GM18517 (cell line): Measurements from ENCODE around the gene DNAH14.

ENCODE experiments used
- ATAC-seq: cut with Tn5 transposase; IDR thresholded peaks from one replicate; pipeline ENCODE4 v1.9.1; 2021; ENCODE audit warnings: mild to moderate bottlenecking, moderate library complexity; ENCODE audit not compliant: unreplicated experiment

Gene DNAH14

DNA sequence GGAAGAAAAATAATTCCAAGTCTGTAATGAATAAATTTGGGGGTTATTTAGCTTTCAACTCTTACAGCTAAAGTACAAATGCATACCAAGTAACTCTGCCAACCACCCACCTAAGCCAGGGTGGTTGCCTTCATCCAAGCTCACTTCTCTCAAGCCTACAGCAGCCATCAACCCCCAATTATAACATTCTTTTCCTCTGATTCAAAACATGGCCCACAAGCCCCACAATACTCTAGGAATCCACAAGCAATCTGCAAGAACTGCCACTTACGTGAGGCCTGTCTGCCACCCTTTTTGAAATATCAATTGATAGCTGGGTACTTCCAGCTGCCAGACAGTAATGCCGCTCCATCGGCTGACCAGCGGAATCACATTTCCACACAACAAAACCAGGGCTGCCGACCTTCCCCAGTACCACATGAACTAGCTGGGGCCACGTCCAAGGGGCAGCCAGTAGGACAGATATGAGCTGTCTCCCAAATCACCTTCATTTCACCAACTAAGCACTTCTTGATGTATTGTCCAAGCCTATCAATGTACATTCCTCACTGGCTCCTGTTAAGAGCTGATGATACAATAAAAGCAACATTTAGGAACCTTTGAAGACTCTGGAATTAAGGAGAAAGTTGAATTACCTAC, 495.2 kb downstream of the DNAH14 start:
- no peak for ATAC-seq

DNA sequence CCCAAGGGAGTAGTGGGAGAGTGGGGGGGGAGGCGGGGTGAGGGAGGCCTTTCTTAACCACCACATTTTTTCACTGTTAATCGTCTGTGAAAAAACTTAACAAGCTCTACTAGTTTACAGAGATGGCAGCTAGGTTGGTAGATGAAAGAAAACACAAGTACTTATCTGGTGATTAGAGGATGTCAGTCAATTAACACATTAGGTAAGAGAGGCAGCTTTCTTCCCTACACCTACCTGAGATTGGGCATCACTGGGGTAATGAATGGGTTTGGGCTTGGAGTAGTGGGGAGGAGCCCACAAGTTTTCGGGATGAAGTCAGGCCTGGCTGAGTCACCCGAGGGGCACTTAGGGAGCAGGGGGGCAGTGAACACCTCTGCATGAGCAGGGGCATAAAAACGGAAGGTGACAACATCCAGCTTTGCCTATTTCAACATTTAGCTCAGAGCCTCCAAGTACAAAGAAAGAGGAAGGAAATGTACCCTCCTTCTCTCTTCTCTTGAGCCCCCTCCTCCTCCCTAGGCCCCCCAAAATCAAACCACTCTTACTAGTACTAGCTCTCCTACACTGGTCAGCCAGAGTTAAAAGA, 495.8 kb downstream of the DNAH14 start:
- ATAC-seq = no peak

DNA sequence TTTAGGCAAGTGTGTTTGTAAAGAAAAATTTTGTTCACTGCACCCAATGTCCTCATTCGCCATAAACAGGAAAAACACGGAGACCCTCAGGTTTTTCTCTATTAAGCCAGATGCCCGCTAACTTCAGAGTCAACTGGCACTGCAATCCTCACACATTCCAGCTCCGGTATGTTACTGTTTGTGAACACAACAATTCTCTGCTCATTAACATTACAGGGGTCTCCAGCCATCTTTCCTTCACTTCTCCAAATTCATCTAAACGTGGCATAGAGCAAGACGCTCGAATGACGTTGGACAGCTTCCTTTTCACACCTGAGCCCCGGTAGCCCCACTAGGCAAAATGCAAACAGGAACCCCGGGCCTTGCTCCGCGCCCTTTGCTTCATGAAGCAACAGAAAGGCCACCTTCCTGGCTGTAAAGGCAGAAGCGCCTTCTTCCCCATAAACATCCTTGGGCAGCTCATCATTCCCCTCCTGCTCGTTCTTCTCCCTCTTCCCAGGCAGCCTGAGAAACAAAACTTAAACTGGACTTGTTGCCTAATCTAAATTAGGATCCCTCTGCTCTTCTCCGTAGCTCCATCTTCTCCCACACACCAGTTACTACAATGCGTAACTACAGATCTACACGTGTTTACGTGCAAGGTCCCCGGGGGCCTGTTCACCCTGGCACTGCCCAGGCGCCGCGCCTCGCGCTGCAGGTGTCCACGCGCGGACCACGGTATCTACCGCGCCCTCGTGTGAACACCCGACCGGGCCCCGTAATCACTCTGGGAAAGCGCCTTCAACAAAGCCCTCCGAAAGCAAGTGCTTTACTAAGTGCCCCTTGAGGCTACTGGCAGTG, 497.1 kb downstream of the DNAH14 start:
- ATAC-seq = no peak

DNA sequence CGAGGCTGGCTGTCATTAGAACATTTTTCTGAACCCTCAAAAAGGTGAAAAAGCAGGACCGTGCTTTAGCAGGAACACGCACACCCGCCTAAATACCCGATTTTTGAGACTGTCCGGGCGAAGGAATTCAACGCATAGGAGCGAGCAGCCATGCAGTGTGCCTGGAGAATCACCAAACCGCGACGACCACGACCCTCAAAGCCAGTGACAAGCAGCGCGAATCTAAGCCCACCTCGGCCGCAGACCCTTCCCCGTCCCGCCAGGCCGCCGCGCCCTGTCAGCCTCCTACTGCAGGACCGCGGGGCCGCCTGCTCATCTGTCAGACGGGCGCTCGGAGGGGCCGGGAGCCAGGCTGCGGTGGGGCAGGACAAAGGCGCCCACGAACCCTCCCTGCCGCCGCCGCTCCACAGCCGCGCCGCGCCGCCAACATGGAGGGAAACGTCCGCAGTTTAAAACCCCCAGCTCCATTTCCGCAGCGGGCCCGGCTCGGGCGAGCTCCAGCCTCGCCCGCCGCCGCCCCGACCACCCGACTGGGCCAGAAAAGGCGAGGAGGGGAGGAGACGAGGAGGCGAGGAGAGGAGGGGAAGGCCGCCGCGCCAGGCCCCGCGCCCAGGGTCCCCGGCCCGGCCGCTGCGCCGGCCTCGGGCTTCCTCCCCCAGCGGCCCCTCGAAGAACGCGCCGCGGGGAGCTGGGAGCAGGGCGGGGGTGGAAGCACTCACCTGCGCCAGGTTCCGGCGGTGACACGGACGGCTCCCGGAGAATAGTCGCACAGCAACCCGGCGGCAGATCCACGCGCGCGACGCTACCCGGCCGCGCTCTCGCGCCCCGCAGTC, 498.0 kb downstream of the DNAH14 start, which contains the start of gene LBR:
Gene LBR (minus strand): TSS at position 804 of the 833 bp plus-strand sequence. CDS start 3,963 bp downstream, outside the sequence.
- ATAC-seq = peak; percentile 39

DNA sequence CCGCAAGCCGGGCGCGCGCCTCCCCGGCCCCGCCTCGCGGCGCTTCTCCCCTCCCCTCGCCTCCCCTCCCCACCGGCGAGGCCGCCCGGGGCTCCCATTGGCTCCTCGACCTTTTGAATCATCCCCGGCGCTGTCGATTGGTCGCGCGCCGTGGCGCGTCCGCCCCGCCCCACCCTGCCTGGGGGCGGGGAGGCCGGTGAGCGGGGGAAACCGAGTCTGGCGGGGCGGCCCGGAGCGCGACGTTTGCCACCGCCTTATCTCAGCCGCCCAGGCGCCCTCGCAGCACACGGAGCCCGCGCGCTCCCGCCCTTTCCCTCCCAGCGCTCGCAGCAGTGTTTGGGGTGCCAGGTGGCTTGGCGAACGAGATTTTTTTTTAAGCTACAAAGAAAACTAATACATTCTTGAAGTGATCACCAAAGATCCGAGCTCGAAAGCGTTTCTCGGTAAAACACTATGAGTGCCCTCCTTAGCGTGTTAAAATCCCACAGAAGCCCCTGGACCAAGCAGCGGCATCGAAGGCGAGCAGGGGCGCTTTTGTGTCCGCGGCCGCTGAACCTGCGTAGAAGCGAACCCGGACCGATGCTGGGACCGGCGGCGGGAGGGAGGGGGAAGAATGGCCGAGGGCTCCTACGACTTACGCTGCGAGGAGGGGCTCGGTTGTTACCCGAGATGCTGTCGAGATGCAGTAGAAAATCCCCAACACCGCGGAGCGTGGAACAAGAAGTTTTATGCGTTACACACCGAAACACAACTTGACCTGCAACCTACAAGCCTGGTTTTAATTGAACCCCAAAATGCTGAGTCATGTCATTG, 498.8 kb downstream of the DNAH14 start:
- ATAC-seq = peak; percentile 76

DNA sequence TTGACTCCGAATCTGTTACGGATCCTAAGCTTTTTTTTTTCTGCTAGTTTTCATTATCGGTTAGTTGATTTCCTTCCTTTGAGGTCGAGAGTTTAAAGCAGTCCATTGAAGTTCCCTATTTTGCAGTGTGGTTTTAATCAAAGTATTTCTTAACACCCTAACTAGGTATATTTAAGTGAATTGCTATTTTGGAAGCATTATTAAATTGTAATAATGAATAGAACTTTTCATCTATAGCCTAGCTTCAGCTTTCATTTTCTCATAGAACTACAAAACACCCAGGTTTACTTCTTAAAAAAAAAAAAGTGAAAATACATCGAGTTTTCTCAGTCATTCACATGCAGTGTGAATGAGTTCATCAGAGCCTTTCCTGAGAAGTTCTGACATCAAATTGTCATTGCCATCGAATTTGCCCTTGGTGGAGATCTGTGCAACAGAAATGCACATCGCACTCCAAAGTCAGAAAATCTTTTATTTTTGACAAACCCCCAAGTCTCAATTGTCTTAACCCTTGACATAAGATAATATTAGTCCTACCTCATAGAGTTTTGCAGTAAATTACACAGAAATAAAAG, 499.5 kb downstream of the DNAH14 start:
- ATAC-seq = no peak

DNA sequence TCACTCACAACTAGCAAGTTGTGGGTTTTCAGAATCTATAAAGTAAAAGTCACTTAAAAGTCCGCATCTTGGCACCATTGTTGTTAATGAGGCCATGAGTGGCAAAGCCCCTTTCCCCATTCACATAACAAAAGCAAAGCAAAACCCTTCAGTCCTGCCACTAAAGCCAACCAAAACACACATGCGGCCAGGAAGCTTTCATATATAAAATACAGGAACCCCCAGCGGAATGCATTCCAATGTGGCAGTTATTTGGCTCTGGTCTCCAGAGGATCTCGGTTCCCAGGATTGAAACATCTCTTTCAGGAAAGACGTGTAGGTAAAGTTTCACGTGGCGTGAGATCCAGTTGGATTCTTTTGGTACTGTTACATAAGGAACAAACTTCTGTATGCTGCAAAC, 500.8 kb downstream of the DNAH14 start:
- no peak for ATAC-seq

DNA sequence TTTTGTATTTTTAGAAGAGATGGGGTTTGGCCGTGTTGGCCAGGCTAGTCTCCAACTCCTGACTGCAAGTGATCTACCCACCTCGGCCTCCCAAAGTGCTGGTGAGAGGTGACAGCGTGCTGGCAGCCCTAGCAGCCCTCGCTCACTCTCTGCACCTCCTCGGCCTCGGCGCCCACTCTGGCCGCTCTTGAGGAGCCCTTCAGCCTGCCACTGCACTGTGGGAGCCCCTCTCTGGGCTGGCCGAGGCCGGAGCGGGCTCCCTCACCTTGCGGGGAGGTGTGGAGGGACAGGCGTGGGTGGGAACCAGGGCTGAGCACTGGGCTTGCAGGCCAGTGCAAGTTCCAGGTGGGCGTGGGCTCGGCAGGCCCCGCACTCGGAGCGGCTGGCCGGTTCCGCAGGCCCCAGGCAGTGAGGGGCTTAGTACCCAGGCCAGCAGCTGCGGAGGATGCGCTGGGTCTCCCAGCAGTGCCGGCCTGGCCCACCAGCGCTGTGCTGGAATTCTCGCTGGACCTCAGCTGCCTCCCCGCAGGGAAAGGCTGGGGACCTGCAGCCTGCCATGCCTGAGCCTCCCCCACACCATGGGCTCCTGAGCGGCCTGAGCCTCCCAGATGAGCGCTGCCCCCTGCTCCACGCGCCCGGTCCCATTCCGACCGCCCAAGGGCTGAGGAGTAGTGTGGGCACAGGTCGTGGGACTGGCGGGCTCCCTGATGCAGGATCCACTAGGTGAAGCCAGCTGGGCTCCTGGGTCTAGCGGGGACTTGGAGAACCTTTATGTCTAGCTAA, 501.8 kb downstream of the DNAH14 start:
- no peak for ATAC-seq

DNA sequence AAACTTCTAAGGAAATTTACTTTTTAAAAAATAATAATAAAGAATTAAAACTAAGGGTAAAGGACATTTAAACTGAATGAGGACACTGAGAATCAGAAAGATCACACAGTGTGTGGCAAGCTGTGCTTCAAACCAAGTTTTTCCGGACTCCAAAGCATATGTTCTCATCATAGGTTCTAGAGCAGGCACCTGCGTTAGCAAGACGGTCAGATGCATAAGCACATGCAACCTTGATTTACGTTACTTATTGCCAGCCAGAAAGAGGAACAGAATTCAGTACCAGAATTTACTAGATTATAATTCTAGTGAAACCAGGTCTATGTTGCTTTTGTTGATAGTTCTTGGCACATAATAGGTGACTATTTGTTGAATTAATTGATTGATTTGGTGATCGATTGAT, 504.6 kb downstream of the DNAH14 start:
- no peak for ATAC-seq

DNA sequence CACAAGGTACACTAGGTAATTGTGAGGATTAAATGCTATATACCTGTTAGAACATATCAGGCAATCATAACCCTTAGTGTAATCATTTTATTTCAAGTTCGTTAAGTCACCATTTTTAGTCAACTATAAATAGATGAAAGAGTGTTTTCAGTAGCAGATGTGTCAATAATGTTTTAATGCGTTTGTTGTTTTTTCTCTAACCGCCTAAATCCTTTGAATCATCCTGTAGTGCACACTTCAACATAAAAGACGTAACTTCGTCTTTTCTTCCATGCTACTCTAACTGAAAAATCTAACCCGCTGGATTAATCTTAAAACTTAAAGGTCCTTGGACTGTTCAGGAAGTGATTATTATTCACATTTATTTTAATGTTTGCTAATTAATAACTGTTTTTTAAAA, 505.6 kb downstream of the DNAH14 start:
- ATAC-seq = no peak

DNA sequence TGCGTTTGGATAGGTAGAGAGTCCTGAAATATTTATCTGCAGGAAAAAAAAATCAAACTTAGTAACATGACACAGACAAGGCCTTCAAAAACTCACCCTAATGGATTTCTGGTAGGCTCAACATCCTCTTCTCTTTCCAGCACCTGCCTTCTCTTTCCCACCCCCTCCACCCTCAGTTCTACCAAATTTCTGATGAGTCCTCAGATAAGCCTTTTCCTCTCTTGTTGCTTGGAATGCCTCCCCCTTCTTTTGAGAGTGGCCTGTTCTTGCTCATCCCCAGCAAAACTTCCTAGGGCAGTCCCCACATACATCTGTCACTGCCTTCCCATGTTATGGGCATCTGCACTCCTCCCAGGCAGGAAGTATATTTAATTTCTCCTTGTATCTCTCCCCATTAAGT, 506.0 kb downstream of the DNAH14 start:
- peak; percentile 20 for ATAC-seq

DNA sequence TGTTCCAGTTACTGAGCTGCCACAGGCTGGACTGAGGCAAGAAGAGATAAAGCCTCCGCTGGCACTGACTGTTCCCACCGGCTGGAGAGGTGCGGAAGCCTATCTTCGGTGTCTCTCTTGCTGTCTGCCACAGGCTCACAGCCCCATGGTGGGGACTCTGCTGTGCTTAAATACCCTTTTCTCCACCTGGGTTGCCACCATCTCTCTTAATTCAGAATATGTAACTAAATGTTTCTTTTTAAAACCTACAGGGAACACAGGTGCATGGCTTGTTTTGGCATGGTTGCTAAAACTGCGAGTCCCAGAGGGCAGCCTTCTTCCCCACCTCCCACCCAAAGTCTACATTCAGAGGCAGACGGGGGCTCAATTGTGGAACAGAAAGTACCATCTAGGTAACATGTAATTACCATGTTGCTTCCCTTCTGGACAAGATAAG, 506.5 kb downstream of the DNAH14 start:
- ATAC-seq = peak; percentile 77

DNA sequence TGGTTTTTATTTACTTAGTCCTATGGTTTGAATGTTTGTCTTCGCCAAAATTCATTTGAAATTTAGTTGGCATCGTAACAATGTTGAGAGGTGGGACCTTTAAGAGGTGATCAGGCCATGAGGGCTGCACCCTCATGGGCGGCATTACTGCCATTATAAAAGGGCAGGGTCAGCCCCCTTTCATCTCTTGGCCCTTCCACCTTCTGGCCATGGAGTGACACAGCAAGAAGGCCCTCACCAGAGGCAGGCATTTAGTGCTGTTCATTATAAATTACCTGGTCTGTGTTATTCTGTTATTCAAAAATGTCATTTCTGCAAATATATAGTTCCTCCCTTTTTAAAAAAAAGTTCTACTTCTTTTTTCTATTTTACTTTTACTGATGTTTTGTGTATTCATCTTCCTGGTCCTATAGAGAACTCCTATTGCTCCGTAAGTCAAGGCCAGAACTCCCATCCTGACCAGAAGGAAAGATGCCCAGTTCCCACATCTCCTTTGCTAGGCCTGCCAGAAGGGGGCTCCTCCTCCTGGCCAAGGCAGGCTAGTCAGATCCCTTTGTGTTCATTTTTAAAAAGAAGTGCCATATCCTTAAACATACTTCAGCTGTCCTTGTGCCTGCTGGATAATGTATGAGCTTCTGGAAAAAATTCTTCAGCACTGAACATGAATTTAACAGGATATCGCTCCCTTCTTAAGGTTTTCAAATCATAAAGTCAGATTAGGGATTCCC, 508.4 kb downstream of the DNAH14 start:
- no peak for ATAC-seq

DNA sequence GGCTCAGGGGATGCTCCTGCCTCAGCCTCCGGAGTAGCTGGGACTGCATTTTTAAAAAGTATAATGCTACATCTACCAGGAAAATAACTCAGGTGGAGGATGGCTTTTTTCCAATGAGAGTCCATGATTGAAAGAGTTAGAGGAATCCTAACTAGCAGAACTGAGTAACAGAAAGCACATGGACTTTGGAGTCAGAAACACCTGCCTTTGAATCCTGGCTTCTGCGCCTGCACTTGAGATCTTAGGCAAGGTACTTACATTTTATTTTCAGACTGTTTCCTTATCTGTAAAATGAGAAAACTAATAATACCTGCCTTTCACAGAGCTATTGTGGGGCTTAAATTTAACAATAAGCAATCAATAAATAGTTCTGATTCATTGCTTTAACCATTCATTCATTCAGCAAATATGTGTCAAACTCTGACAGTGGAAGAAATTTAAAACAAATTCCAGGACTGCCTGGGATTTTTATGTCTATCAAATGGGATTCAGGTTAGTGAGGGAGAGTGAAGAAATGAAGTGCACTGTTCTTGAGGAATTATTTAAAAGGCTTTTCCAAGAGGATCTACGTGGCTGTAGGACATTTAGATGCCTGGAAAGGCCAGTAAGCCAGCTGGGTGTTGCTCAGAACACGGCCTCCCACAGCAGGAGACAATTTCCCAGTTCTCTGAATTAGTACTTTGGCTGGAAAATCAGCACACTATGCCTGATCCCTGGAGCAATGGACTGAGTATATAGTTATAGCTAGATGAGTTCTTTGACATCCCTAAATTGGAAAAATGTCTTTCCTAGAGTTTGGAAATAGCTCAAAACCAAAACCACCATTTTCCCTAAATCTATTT, 511.1 kb downstream of the DNAH14 start:
- no peak for ATAC-seq

DNA sequence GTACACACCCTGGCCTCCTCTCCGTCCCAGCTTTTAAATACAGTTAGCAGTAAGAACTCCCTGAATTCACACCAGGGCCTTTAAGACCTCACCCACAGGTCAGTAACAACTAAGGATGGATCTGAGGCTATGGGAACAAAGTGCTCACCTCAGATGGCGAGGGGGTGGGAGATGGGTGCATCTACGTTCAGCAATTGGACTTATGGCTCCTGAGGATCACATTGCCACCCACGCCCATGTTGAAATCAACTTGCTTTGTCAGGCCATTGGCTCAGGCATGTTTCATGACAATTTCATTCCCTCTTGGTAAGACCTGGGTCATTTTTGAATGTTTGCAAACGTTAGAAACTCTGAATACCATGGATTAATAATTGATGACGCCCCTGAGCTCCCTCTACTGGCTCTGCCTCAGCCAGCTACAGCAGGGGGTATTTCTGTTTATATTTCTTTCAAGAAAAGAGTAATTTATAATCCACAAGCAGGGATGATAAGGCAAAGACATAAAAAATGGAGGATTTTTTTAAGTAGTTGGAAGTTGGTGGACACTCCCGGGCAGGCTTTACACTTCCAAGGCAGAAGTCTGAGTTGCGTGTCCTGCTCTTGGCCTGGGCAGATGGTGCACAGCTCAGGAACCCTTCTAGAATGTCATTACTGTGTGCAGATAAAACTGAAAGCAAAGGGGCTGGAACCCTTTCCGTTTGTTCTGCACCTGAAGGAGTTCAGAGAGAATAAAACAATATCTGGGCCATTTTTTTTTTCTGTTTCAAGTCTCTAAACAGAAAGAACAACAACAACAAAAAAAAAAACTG, 512.0 kb downstream of the DNAH14 start:
- ATAC-seq = no peak

DNA sequence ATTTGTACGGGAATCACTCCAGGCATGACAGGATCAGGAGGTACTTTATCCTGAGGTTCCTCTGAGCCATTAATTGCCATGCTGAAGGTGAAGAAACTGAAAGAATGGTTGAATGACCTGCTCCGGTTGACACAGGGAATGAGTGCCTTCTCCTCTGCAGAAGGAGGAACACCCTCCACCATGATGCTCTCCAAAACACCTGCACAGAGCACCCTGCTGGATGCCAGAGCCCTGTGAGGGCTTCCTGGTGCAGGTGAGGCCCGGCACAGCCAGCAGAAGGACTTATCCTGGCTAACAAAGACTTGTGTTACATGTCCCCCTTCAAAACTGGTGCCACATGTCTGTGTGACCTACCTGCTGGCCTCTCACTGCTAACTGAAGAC, 512.6 kb downstream of the DNAH14 start:
- ATAC-seq = no peak
